ENCODE measurements around the gene APOE. TPM values are rescaled to one million over a fixed set of nuclear protein-coding genes. Genes with fewer than 3 reads are reported as not detected.

Gene APOE
- total and polyA plus RNA-seq, 2 of the 13 experiments (the other 11 are each of a cell fraction or from before 2014, with no cell fraction given), result 1,328 to 1,470 TPM

- BruUV-seq (replicated peaks), result no TSS peak
- no peak overlapping the region for H3K27ac ChIP-seq (ENCODE audit: extremely low read length, insufficient read depth, low read length)
- H3K4me1 ChIP-seq (ENCODE audit: insufficient read depth, low read length), result peaks cover 30% of the 10 kb centered on the region
- intact Hi-C loops (cut with micrococcal nuclease; ENCODE audit: unreplicated experiment), result no loop called here
- no peaks in the 10 kb centered on the region for H4K20me1 ChIP-seq (ENCODE audit: insufficient read depth, low read length)
- no peak for ATAC-seq
- ChIA-PET CTCF (ENCODE audit: low intra/inter-chr PET ratio, low total read pairs) (no interaction called here), POLR2A (interaction anchor here (1.1 kb wide), 1 partner anchor 10 kb away, joined by 3 read pairs; no protein-coding TSS in a partner anchor)
- TF ChIP-seq ZNF605 (CRISPR knock-in tag; IDR thresholded peaks at IDR 0.05), result no peak
- no peak for TF ChIP-seq REST (IDR thresholded peaks at IDR 0.05; ENCODE audit: borderline replicate concordance in 1 of 2, low read depth in 1 of 2, low read length in 2 of 2)
- TF ChIP-seq AGO2 (optimal IDR thresholded peaks at IDR 0.05; ENCODE audit: low read depth, low read length), result peak; percentile 59
- in situ Hi-C loops (cut with HindIII; ENCODE audit: extremely low pct_ligation_motif_present, low pct_unique_long_range_greater_than_20kb), result no loop called here
- H3K4me3 ChIP-seq (replicated peaks in 1 of 3; ENCODE audit: insufficient read depth in 1 of 3, low read depth in 2 of 3, low read length in 3 of 3), result no peak overlapping the region
- FAIRE-seq, result no peak
- no peaks in the 10 kb centered on the region for H3K27me3 ChIP-seq (ENCODE audit: control insufficient read depth in 1 of 2, insufficient read depth in 2 of 2, low read length in 2 of 2)
- H3K9ac ChIP-seq (ENCODE audit: insufficient read depth, low read depth, low read length), result no peak overlapping the region
- peaks cover 43 to 76% of the 10 kb centered on the region in 2 experiments for H3K36me3 ChIP-seq (replicated peaks in 1 of 2; ENCODE audit: control insufficient read depth in 1 of 2, insufficient read depth in 2 of 2, low read length in 2 of 2)
- H3K79me2 ChIP-seq (ENCODE audit: insufficient read depth, low read length), result no peaks in the 10 kb centered on the region
- H3K4me2 ChIP-seq (ENCODE audit: low read depth, low read length), result no peak overlapping the region
- no peaks in the 10 kb centered on the region for H3K9me3 ChIP-seq (ENCODE audit: low read length)
- DNase-seq (ENCODE audit: low spot score), result no peak
- WGBS (ENCODE audit: low lambda C conversion rate), result 97% methylated on average over 12 of the region's 16 CpGs
- H2AFZ ChIP-seq (ENCODE audit: low read length), result no peak overlapping the region
Observed at GRCh38 chr19:44874317-44874716, 31.3 kb upstream of the APOE start.

Measured in HepG2 (cell line).